Measurements from ENCODE around the gene PLOD2.
"Not testable (repeated sequence)": the region's sequence is repeated elsewhere in the genome, so short reads cannot be mapped to it uniquely, and the experiment has no call there.

PLOD2 gene

DNA sequence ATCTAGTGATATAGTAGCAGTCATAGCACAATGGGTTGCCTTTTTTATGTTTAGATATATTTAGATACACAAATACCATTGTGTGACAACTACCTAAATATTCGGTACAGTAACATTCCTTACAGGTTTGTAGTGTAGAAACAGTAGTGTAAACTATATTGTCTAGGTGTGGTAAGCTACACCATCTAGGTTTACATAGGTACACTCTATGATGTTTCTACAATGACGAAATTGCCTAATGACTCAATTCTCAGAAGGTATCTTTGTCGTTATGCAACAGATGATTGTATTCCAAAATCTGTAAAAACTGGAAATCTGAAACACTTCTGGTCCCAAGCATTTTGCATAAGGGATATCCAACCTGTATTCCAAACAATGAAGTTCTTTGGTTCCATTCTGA, 24.3 kb downstream of the PLOD2 start:
- no peak for DNase-seq (ENCODE audit: low spot score)

DNA sequence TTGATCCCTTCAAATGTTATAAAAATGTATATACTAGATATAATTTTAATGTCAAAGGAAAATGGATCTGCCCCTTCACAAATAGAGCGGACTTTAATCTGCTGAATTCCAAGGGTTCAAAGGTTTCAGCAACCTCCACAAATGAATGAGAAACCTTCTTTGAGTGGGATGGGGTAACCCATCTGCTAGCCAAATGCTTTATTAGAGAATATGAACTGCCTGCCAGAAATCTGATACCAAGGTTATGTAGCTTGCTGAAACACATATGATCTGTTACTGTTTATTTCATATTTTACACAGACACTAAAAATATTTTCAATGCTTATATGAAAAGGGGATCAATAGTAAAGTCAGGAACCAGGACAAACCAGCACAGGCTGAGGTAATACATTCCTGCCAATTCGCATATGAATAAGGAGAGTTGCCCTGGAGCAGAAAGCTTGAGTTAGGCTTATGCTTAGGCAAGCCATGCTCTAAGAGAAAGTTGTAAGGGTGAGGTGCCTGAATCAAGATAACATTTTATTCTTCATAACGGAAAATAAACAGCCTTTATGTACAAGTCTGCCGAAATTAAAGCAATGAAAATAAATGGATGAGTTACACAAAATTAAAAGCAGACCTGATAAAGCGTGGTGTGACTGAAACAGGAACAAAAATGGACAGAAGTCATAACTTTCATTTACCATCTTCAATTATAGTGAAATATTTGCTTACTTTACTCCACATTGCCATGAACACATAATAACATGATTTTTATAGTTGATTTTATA, 26.5 kb downstream of the PLOD2 start:
- no peak for DNase-seq (ENCODE audit: low spot score)

GRCh38 chr3:146133441-146133840, 27.5 kb downstream of the PLOD2 start:
- DNase-seq (ENCODE audit: low spot score), result no peak

DNA sequence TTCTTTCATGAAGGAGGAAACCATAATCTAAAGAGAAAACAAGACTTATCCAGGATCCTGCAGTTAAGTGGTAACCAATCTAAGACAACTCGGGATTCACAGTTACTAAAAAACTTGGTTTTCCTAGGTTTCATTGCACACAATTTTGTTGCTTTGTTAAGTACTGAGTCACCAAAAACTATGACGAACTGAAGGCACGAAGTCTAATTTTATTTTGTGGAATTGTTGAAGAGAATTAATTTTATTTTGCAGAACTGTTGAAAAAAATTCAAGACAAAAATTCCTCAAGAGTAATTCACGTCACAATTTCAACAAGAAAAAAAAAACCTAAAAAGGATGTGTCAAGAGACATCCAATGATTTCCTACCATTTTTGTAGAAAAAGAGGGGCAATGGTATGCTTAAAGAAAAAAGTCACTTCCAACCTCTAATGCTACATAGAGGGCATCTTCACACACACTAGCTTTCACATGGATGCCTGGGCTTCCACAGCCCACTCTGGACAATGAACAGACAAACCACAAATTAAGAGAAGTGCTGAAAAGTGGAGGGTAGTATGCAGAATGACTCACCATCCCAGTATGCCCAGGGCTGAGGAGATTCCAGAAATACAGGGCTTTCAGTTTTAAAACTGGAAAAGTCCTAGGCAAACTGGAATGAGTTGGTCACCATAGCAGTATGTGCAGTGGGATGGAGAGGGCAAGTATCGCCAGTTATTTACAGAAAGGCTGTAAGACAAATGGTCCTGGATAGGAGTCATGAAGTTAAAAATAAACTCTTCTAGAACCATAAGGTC, 29.2 kb downstream of the PLOD2 start:
- no peak for DNase-seq (ENCODE audit: low spot score)

GRCh38 chr3:146130881-146131371, 30.1 kb downstream of the PLOD2 start:
- DNase-seq (ENCODE audit: low spot score), result no peak

DNA sequence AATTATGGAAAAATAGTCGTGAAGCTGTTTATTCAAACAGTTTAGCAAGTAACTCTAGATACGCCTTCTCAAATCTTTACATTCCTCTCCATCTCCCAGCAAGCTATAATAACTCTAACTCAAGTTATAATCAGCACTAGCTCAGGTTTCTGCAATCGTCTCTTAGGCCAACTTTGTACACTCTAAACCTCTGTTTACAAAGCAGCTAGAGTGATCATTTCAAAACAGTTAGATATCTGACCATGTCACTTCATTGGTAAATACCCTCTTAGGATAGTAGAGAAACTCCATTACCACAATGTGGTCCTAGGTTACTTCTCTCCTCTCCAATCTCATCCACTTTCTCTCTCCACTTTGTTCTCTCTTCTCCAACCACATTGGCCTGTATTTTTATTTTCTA, 31.2 kb downstream of the PLOD2 start:
- DNase-seq (ENCODE audit: low spot score), result no peak

DNA sequence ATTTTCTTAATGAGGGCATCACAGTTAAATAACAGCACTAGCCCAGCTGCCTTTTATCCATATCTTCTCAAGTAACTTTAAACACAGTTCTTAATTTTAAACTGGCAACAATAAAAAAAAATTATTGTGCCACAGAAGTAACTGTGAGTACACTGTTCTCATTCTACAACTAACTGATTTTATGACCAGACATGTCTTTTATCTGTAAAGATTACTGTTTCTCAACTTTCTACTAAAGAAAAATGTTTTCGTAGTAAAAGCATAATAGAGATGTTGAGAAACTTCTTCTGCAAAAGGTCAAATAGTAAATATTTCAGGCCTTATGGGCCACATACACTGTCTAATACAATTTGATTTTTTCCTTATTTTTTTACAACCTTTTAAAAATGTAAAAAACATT, 32.0 kb downstream of the PLOD2 start:
- DNase-seq (ENCODE audit: low spot score), result no peak

DNA sequence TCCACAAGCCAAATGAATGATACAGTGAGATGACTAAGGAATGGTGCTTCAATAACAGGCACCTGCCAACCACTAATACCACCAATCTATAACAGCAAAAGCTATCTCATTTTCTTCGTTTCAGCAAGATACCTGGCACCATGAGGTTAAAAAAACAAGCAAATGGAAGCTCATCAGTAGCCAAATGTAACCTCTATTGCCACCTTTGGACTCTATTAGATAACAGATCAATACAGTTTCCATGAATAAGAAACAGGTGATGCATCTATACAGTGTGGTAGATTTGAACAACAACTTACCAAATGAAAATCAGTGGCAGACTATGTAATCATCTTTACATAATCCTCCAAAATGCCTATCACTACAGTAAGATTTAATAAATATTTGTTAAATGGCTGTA, 32.8 kb downstream of the PLOD2 start:
- DNase-seq (ENCODE audit: low spot score), result no peak

DNA sequence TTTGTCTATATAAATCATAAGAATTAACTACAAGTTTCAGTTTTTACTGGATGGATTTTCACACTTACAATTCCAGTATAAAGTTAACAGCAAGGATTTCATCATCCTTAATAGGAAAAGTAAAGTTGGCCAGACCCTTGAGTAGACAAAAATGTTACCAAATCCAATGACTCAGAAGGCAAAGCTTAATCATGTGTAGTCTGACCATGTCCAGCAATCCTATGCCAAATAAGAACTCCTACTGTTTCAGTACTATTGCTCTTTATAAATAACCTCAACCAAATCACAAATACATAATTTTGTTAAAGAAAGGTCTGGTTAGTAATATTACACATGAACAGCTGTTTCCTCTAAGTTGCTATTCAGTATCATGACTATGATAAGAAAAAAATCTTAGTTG, 35.0 kb downstream of the PLOD2 start:
- DNase-seq (ENCODE audit: low spot score), result no peak

- DNase-seq (ENCODE audit: low spot score), result no peak
These were observed 36.7 kb downstream of the PLOD2 start for GRCh38 chr3:146124126-146124801.

- no peak for DNase-seq (ENCODE audit: low spot score)
These were observed 43.3 kb downstream of the PLOD2 start for GRCh38 chr3:146117406-146118285.

DNA sequence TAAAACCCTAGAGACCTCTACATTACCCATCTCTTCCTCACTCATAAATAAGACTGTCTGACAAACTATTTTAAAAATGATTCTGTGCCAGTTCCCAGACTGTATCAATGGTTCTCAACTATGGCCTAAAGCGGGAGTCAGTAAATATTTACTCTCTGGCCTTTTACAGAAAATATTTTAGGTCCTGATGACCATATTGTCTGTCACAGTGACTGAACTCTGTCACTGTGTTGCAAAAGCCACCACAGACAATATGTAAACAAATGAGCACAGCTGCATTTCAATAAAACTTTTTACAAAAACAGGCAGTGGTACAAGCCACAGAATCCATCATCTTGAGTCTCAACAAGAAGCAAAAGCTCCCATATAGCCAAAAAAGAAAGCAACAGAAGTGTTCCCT, 45.4 kb downstream of the PLOD2 start:
- DNase-seq (ENCODE audit: low spot score), result no peak

DNA sequence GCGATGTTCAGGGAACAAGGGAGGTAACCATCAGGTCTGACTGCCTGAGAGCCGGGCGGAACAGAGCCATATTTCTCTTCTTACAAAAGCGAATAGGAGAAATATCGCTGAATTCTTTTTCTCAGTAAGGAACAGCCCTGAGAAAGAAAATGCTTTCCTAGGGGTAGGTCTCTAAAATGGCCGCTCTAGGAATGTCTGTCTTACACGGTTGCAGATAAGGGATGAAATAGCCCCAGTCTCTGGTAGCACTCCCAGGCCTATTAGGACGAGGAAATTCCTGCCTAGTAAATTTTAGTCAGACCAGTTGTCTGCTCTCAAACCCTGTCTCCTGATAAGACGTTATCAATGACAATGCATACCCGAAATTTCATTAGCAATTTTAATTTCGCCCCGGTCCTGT, 47.2 kb downstream of the PLOD2 start:
- DNase-seq (ENCODE audit: low spot score), result not testable (repeated sequence)

- DNase-seq (ENCODE audit: low spot score), result no peak
These were observed 49.6 kb downstream of the PLOD2 start for GRCh38 chr3:146111337-146111736.

- no peak for DNase-seq (ENCODE audit: low spot score)
These were observed 50.8 kb downstream of the PLOD2 start for GRCh38 chr3:146110161-146110560.

DNA sequence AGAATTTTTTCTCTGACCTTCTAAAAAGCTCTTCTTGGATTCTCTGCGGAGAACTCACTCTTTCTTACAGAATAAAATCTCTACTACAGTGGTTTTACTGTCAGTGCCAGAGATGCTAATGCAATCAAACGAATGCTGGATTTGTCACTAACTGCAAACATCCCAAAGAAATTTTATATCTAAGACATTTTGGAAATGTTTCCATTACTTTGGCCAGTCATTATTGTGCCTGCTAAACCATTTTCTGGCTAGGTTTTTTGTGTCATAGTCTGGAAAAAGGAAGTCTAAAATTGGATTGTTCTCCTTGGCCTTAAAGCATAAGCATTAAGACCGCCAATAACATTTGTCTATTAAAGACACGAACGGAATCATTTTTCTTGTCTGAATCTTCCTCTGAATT, 54.0 kb downstream of the PLOD2 start:
- DNase-seq (ENCODE audit: low spot score), result no peak

GRCh38 chr3:146104068-146104467, 56.9 kb downstream of the PLOD2 start:
- no peak for DNase-seq (ENCODE audit: low spot score)

GRCh38 chr3:146102885-146103284, 58.1 kb downstream of the PLOD2 start:
- DNase-seq (ENCODE audit: low spot score), result no peak

DNA sequence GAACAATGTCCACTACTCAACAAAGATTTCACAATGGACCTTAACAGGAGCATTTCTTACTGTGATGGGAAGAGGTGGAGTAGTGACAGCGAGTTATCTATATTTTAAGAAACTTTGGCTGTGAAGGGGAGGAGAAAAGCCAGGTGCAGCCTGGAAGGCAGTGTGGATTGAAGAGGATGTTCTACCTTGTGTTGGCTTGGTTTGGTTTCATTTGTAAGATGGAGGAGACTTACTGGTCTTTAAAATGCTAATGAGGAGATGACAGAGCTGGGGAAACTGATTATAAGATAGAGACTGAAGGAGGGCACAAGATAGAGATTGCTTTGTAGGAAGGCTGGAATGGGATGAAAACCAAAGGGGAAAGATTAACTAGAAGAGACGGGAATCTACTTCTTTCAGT, 59.4 kb downstream of the PLOD2 start:
- DNase-seq (ENCODE audit: low spot score), result no peak

- DNase-seq (ENCODE audit: low spot score), result no peak
These were observed 60.0 kb downstream of the PLOD2 start for GRCh38 chr3:146100825-146101444.

DNA sequence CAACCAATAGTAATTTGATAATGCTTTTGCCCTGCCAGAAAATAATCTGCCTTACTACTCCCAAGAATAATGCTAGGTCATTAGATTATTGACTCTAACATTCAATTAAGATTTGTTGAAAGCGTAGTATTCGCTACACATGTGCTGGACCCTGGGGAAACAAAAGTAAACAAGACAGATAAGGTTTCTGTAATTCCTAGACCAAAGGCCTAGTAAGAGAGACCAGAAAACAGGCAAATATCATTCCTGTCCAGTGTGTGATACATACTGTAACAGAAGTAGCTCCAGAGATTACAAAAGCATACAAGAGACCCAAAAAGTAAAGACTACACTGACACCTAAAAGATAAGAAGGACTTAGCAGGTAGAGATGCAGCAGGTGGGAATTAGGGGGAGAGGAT, 60.8 kb downstream of the PLOD2 start:
- DNase-seq (ENCODE audit: low spot score), result no peak
